ENCODE data around the gene ANAPC13.

The ANAPC13 gene

GRCh38 chr3:134483195-134483900, 2.4 kb downstream of the ANAPC13 start:
- no peak for DNase-seq (ENCODE audit: low read depth, low spot score)

- no peak for DNase-seq (ENCODE audit: low read depth, low spot score)
These were observed 3.2 kb downstream of the ANAPC13 start for GRCh38 chr3:134482622-134483021.

- DNase-seq (ENCODE audit: low read depth, low spot score), result no peak
These were observed 4.6 kb downstream of the ANAPC13 start for GRCh38 chr3:134481166-134481565.

GRCh38 chr3:134480546-134480945, 5.2 kb downstream of the ANAPC13 start:
- DNase-seq (ENCODE audit: low read depth, low spot score), result no peak

- DNase-seq (ENCODE audit: low read depth, low spot score), result no peak
These were observed 7.8 kb downstream of the ANAPC13 start for GRCh38 chr3:134477938-134478337.

GRCh38 chr3:134477002-134477401, 8.8 kb downstream of the ANAPC13 start:
- no peak for DNase-seq (ENCODE audit: low read depth, low spot score)

GRCh38 chr3:134476306-134476705, 9.5 kb downstream of the ANAPC13 start:
- no peak for DNase-seq (ENCODE audit: low read depth, low spot score)

- DNase-seq (ENCODE audit: low read depth, low spot score), result no peak
These were observed 10.8 kb downstream of the ANAPC13 start for GRCh38 chr3:134474956-134475355.

- DNase-seq (ENCODE audit: low read depth, low spot score), result peak; percentile 67
These were observed 11.8 kb downstream of the ANAPC13 start for GRCh38 chr3:134473868-134474546.

- no peak for DNase-seq (ENCODE audit: low read depth, low spot score)
These were observed 13.0 kb downstream of the ANAPC13 start for GRCh38 chr3:134472831-134473230.

GRCh38 chr3:134471521-134472193, 14.1 kb downstream of the ANAPC13 start:
- DNase-seq (ENCODE audit: low read depth, low spot score), result no peak

GRCh38 chr3:134468519-134468918, 17.3 kb downstream of the ANAPC13 start:
- DNase-seq (ENCODE audit: low read depth, low spot score), result no peak

GRCh38 chr3:134466331-134466730, 19.5 kb downstream of the ANAPC13 start:
- DNase-seq (ENCODE audit: low read depth, low spot score), result no peak

- no peak for DNase-seq (ENCODE audit: low read depth, low spot score)
These were observed 21.0 kb downstream of the ANAPC13 start for GRCh38 chr3:134464689-134465365.

- DNase-seq (ENCODE audit: low read depth, low spot score), result no peak
These were observed 21.6 kb downstream of the ANAPC13 start for GRCh38 chr3:134464064-134464688.

GRCh38 chr3:134463676-134464063, 22.1 kb downstream of the ANAPC13 start:
- no peak for DNase-seq (ENCODE audit: low read depth, low spot score)

- DNase-seq (ENCODE audit: low read depth, low spot score), result no peak
These were observed 23.3 kb downstream of the ANAPC13 start for GRCh38 chr3:134462331-134462941.

GRCh38 chr3:134460965-134461364, 24.8 kb downstream of the ANAPC13 start:
- no peak for DNase-seq (ENCODE audit: low read depth, low spot score)

GRCh38 chr3:134459562-134459961, 26.2 kb downstream of the ANAPC13 start:
- no peak for DNase-seq (ENCODE audit: low read depth, low spot score)

- DNase-seq (ENCODE audit: low read depth, low spot score), result no peak
These were observed 27.3 kb downstream of the ANAPC13 start for GRCh38 chr3:134458406-134458945.
